ENCODE measurements around the gene SLC16A10.
"Not testable (repeated sequence)": the region's sequence is repeated elsewhere in the genome, so short reads cannot be mapped to it uniquely, and the experiment has no call there.

Gene SLC16A10, protein sequence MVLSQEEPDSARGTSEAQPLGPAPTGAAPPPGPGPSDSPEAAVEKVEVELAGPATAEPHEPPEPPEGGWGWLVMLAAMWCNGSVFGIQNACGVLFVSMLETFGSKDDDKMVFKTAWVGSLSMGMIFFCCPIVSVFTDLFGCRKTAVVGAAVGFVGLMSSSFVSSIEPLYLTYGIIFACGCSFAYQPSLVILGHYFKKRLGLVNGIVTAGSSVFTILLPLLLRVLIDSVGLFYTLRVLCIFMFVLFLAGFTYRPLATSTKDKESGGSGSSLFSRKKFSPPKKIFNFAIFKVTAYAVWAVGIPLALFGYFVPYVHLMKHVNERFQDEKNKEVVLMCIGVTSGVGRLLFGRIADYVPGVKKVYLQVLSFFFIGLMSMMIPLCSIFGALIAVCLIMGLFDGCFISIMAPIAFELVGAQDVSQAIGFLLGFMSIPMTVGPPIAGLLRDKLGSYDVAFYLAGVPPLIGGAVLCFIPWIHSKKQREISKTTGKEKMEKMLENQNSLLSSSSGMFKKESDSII

DNA sequence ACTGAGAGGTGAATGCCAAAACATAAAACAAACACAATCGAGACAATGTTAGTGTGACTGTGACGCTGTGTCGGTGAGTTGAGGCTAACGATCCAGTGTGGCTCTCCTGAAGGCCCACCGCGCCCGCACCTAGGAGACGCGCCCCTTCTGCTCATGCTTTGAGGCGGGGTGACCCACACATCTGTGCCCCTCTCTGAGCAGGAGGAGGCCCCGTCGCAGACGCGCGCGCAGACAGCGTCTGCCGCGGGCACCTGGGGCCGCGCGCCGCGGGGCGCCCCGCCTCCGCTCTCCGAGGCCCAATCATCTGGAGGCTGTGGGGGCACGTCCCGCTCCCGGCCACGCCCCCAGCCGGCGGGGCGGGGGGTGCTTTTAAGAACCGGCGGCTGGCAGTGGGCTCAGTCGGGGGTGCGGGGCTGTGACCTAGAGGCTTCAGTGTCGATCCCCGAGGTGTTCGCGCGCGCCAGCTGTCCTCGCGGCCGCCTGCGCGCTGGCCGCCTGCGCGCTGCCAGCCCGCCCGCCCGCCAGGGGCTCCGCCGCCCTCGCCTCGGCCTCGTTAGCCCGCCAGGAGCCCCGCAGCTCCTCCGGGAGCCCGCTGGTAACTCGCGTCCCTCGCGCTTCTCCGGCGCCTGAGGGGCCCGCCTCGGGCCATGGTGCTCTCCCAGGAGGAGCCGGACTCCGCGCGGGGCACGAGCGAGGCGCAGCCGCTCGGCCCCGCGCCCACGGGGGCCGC, at the start of gene SLC16A10:
TSS of gene SLC16A10 (plus strand) at position 398 of the 730 bp plus-strand sequence. CDS start at position 648, 250 bp downstream.
- no peak for DNase-seq (ENCODE audit: low read depth)

DNA sequence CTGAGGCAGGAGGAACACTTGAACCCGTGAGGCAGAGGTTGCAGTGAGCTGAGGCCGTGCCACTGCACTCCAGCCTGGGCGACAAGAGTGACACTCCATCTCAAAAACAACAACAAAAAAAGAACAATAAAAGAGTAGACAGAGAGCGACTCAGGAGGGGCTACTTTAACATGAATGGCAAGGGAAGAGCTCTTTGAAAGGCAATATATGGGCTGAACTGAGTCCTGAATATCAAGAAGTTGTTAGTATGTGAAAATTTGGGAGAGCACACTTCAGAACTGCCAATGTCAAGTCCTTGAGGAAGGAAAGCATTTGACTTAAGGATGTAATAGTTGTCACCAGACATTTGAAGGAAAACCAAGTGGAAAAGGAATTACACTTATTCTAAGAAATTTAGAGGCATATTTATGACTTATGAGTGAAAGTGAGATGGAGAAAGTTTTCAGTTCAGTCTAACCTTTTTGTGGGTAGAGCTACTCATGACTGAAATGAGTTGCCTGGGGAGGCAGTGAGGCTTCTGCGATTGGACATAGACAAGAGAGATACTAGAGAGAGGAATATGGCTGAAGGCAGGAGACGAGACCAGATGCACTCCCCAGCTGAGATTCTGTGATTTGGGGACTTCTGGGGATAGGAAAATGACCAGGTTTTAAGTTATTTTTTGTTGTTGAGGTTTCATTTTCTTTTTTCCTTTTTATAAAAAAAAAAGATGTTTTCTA, 48.6 kb upstream of the SLC16A10 start:
- DNase-seq (ENCODE audit: low read depth) = no peak

DNA sequence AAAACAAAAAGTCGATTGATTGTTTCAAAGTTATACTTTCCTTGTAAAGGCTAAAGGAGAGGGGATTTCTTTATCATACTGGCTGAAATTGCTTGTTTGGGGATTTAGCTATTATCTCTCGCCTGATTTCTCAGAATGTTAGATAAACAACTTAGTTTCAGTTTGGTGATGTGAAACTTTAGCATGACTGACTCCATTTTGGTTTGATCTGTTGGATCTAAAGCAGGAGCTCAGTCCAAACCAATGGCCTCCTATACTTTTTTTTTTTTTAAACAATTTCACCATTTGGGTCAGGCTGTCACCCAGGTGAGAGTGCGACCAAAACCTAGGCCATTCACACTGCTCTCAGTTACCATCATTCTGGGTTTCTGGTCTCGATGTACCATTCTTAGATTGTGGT, 45.4 kb upstream of the SLC16A10 start:
- DNase-seq (ENCODE audit: low read depth) = no peak

DNA sequence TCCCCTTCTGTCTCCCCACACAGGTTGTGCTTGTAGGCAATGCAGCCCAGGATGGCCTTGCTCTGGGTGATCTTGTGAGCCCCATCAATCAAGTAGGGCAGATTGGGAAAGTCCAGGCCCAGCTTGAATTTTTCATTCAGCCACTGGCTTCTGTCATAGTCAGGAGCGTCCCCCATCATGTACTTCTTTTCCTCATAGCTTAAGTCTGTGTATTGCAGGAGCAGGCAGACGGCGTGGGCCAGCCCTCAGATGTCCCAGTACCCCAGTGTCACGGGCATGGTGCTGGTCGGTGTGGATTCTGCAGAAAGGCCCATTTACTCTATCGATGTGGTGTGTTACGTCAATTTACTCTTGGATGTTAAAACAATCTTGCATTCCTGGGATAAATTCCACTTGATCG, 40.1 kb upstream of the SLC16A10 start:
- no peak for DNase-seq (ENCODE audit: low read depth)

DNA sequence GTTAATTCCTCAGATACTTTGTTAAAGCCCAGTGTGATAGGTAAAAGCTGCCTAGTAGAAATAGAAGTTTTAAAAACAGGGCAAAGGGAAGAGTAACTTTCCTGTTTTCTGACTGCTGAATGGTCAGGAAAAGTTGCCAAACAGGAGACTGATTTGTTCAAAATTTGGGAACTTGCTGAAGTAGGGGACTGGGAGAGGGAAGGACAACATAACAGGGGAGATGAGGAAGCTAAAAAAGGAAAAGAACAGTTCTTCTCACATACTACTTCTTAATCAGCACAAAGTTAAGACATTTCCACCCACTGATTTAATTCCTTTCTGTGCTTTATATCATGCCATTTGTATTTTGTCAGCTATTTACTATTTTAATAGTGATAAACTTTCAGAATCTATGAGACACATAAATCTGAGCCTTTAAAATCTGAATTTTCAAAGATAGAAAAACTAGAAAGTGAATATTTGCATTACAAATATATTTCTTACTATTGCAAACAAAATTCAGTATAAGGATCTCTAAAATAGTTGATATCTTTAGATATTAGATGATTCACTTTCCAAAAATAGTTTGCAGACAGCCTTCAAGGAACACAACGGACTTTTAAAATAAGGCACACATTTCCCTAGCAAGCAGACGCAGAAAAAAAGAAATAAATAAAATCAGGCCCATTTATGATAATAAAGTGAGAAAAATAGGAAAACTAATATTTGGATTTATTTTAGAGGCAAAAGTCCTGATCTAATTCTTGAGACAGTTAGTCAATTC, 36.9 kb upstream of the SLC16A10 start:
- no peak for DNase-seq (ENCODE audit: low read depth)

DNA sequence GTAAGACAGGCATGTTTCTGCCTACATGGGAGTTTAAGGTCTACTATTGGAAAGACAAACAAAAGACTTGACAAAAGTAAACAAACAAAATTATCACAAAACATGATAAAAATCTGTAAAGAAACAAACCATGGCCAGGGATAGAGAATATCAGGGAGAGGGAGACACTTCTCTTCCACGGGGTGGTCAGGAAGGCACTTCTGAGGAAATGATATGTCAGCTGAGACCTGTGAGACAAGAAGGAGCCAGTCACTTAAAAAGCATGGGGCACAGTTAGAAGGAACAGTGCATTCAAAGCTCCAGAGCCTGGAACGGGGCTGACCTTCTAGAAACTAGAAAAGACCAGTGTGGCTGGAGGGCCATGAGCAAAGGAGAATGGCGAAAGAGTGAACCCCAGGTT, 35.1 kb upstream of the SLC16A10 start:
- DNase-seq (ENCODE audit: low read depth) = no peak

DNA sequence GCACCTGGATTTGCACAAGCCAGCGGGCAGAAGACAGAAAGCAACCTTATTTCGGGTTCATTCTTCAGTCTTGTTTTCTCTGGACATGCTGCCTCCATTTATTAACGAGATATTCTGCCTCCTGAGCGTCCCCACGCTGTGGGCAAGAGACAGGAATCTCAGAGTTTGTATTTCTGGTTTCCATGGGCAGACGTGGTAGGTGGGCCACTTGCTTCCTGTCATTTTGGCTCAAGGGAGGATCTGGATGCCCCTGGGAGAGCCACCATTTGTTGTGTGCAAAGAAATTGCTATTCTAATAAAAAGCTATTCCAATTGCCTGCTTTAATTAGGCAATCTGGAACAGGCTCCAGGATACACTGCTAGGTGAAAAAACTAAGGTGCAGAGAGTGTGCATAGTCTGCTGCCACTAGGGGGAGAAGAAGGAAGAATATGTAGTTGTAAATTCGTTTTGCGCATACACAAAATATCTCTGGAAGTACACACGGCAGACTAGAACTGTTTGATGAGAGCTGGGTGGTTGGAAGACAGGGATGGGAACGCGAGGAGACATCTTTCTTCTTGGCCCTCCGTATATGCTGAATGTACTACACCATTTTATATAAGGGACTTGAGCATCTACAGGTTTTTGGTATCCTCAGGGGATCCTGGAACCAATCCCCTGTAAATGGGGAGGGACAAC, 30.1 kb upstream of the SLC16A10 start:
- DNase-seq (ENCODE audit: low read depth) = peak; percentile 19

DNA sequence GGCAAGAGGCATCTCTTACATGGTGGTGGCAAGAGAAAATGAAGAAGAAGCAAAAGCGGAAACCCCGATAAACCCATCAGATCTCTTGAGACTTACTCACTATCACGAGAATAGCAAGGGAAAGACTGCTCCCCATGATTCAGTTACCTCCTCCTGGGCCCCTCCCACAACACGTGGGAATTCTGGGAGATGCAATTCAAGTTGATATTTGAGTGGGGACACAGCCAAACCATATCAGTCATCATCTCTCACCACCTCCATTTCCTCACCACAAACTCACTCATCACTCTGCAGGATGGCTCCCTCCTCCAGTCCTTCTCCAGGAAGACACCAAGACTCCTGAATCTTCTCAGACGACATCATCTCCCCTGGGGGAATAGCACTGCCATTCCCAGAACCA, 25.8 kb upstream of the SLC16A10 start:
- no peak for DNase-seq (ENCODE audit: low read depth)

DNA sequence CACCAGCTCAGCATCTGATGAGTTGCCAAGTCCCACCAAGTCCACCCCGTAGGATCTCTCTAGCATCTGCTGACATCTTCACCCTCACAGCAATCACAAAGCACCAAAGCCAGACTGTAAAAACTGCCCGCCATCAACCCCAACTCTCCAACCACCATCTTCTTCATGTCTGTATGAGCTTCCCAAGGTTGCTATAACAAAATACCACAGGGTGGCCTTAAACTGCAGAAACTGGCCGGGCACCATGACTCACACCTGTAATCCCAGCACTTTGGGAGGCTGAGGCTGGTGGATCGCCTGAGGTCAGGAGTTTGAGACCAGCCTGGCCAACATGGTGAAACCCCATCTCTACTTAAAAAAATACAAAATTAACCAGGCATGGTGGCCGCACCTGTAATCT, 25.3 kb upstream of the SLC16A10 start:
- not testable (repeated sequence) for DNase-seq (ENCODE audit: low read depth)

DNA sequence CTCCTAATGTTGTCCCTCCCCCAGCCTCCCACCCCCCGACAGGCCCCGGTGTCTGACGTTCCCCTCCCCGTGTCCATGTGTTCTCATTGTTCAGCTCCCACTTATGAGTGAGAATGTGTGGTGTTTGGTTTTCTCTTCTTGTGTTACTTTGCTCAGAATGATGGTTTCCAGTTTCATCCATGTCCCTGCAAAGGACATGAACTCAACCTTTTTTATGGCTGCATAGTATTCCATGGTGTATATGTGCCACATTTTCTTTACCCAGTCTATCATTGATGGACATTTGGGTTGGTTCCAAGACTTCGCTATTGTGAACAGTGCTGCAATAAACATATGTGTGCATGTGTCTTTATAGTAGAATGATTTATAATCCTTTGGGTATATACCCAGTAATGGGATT, 24.4 kb upstream of the SLC16A10 start:
- not testable (repeated sequence) for DNase-seq (ENCODE audit: low read depth)

DNA sequence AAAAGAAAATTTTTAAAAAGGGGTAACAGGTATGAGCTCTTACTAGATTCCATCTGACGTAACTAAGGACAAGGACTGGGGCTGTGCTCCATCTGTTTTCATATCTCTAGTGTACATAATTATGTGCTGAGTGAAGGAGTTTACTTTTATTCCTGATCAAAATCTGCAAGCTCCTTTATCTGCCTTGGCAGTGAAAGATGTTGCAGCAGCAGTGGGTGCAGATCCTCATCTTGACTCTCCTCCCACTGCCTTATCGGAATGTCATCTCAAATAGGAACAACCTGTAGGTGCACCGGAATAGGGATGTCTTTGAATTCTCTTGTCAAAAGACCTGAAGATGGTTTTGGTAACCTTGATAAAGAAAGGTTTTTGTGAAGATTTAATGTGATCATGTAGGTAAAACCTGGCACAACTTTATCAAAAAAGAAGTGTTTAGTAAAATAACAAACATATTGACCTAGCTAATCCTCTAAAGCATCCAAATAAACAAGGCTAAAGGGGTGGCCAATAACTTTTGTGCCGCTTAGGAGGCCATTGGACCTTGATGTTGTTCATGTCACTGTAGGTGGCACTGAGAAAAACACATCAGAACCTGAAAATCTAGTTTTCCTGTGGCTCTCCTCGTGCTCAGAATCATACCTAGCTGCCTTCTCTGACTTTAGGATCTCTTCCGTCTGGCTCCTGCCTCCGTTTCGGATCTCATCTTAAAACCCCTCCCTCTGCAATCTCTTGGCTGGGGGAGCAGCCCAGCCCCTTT, 19.0 kb upstream of the SLC16A10 start:
- DNase-seq (ENCODE audit: low read depth) = no peak

DNA sequence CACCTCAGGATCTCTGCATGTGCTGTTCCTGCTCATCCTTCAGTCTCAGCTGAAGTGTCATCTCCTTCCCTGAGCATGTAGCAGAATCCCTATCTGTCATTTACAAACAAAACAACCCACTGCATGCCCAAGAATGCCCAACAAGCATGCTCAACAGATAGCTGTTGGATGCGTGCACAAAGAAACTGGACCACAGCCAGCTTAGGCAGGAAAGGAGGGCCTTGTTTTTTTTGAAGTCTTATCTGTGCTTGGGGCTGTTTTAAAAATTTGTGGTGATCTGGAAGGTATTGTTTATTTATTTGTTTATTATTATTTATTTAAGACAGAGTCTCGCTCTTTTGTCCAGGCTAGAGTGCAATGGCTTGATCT, 18.5 kb upstream of the SLC16A10 start:
- no peak for DNase-seq (ENCODE audit: low read depth)

DNA sequence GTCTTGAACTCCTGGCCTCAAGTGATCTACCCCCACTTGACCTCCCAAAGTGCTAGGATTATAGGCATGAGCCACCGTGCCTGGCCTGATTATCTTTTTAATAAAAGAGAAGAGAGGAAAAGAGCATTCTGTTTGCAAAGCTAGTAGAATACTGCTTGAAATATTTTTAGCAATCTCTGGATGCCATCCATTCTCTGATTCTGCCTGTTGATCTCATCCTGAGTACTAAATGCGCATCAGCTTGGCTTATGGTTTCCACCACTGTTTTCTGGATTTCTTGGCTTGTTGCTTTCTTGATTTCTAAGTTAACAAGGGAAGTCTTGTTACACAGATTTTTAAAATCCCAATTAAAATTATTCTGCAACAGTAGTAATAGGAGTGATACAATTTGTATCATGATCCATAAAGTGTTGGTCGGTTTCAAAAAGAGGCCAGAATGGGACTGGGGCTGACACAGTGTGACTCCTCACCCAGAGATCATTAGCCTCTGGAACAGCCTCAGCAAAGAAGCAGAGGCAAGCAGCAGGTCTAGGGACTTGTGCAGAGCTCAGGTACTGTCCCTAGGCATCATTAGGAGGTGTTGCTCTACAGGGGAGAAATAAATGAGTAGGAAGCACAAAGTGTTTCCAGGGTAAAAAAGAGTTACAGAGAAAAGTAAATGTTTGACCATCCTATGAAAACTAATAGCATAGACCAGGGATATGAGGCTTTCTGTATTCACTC, 17.8 kb upstream of the SLC16A10 start:
- no peak for DNase-seq (ENCODE audit: low read depth)

DNA sequence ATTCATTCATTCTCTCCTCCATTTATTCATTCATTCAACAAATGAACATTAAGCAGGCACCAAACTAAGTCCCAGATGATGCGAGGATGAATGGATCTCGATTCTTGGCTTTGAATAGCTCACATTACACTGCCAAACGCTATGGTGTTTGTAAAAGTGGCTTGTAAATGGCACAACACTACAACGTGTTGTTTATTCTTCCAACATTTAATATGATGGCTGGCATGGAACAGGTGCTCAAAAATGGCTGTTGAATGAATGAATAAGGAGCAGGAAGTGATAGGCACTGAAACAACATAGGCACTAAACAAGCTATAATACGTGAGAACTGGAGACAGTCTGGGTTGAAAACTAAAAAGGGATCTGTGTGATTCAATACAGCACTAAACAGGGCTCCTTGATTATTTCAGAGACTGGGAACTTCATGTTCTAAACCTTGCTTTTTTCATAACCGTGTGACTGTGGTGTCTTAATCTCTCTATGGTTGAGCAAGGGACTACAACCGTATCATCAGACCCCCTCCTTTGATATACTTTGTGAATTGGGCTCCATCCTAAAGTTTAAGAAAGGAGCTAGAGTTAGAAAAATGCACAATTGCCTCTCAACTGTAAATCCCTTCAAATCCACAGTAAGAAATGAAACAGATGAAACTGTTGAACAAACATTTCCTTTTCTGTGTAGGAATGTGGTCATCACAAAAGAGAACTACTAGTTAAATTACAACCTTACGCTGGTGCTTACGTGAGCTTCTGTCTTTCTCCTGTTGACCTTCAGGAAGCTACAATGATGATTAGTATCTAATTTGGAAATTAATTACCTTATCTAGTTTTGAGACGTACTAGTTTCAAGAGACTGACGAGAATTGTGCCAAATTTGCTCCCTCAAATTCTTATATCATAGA, 16.9 kb upstream of the SLC16A10 start:
- no peak for DNase-seq (ENCODE audit: low read depth)

DNA sequence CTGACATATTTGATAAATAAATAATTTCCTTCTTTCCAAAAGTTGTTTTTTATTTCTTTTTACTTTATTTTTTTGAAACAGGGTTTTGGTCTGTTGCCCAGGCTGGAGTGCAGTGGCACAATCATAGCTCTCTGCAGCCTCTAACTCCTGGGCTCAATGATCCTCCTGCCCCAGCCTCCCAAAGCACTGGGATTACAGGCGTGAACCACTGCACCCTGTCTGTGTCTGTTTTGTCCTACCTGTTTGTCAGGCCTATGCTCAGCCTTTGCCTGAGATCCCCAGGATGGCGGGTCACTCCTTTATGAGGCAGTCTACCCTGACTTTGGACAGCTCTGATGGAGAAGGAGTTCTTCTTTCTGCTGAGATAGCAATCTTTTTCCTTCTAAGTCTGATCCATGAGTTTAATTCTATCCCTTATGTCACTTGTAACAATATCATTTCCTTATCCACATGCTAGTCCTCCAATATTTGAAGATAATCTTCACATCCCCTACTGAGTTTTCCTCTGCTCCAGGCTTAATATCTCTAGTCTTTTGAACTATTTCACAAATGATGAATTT, 14.4 kb upstream of the SLC16A10 start:
- no peak for DNase-seq (ENCODE audit: low read depth)

DNA sequence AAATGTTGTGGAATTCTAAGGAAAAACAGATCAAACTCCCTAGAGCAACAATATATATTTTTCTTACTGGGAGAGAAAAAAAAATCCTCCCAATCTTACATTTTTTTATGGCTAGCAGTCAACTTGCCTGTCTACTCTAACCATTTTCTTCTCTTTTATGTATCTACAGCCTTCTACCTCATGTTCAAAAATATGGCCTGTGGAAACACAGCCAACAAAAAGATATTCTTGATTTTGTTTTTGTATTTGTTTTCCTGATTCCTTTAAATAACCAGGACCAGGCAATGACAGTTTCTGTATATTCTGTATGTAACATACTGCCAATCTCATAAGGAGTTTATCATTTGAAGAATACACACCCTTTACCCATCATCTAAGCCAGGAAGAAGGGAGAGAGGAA, 13.0 kb upstream of the SLC16A10 start:
- DNase-seq (ENCODE audit: low read depth) = no peak

DNA sequence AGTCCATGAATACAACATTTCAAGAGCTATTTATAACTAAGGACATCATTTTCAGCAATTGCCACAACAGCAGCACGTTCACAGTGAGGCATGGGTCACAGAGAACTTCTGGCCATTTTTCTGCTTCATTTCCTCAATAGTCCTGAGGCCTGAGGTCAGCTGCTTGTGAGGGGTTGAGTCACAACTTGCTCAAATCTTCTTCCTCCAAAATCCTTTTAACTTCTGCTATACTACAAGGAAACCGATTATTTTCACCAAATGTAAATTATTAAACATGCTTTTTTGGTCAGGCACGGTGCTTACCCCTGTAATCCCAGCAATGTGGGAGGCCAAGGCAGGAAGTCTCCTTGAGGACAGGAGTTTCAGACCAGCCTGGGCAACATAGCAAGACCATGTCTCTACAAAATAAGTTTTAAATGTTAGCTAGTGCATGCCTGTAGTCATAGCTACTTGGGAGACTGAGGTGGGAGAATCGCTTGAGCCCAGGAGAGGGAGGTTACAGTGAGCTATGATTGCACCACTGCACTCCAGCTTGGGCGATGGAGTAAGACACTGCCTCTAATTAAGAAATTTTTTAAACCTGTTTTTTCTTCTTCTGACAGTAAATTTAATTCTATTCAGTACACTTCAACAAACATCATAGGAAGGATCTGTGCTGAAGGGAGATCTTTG, 11.1 kb upstream of the SLC16A10 start:
- no peak for DNase-seq (ENCODE audit: low read depth)

DNA sequence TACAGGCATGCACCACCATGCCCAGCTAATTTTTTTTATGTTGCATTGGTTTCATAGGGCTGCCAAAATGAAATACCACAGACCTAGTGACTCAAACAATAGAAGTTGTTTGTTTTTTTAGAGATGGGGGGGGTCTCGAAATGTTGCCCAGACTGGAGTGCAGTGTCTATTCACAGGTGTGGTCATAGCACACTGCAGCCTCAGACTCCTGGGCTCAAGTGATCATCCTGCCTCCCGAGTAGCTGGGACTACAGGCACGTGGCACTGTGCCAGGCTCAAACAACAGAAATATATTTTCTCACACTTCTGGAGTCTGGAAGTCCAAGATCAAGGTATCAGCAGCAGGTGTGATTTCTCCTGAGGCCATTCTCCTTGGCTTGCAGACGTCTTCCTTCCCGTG, 6.6 kb upstream of the SLC16A10 start:
- DNase-seq (ENCODE audit: low read depth) = no peak

All from HS-27A (cell line).